Right lobe of liver (tissue), 6 donors: ENCODE measurements around the gene INSYN2A. TPM values are rescaled to one million over a fixed set of nuclear protein-coding genes. Genes with fewer than 3 reads are reported as not detected.

ENCODE experiments used
- ATAC-seq, 4 donors: fragments of 200-7000 bp; cut with Tn5 transposase; one replicate each; pipeline ENCODE4 v1.9.1; 2020; ENCODE audit warnings: mild to moderate bottlenecking in 4 of 4, moderate library complexity in 4 of 4
- DNase-seq, 3 donors: peaks; one replicate each; pipeline ENCODE4 v3.0.0-alpha.2; 2020
- H3K27ac ChIP-seq, 3 donors: fragments of 200-600 bp; one replicate each; pipeline ENCODE4 v1.8.0; 2022
- H3K27me3 ChIP-seq, 2 donors: fragments of 200-600 bp; one replicate each; pipeline ENCODE4 v1.8.0; 2022
- H3K36me3 ChIP-seq, 4 donors: fragments of 200-600 bp; sonication (generic) in 1 of 4; one replicate each; pipeline versions ENCODE4 v1.5.1 to v1.8.0; 2017 to 2022; ENCODE audit warnings: control low read depth in 1 of 4
- H3K4me1 ChIP-seq, 4 donors: fragments of 200-600 bp; sonication (generic) in 1 of 4; one replicate each; pipeline versions ENCODE4 v1.5.1 to v1.8.0; 2017 to 2022; ENCODE audit warnings: control low read depth in 1 of 4
- H3K4me3 ChIP-seq, 3 donors: fragments of 200-600 bp; one replicate each; pipeline ENCODE4 v1.8.0; 2022
- H3K9me3 ChIP-seq, 4 donors: fragments of 200-600 bp; sonication (generic) in 1 of 4; one replicate each; pipeline versions ENCODE4 v1.5.1 to v1.8.0; 2017 to 2022; ENCODE audit warnings: control low read depth in 1 of 4
- POLR2A ChIP-seq: fragments of 450-650 bp; IDR thresholded peaks from one replicate; pipeline ENCODE4 v1.6.1; 2017; ENCODE audit warnings: antibody characterized with exemption, mild to moderate bottlenecking
- WGBS: methylation state at CpG from one replicate; pipeline ENCODE4 v1.1.6; 2018; ENCODE audit warnings: low coverage, low lambda C conversion rate; ENCODE audit not compliant: insufficient coverage; ENCODE audit errors: missing lambda C conversion rate; 5-methylcytosine and 5-hydroxymethylcytosine counted together
- intact Hi-C, 2 donors: fragments of 100-400 bp; cut with DNase I; formaldehyde crosslinking; loops; one replicate each; pipeline versions ENCODE4 v1.11.2 to v1.14.1; 2022
- total RNA-seq, 6 experiments: library from RNA; depleted of rRNA in 2 of 6; stranded (reverse); fragments of >200 nt in 2 of 6; fragmentation: NEBNext Ultra II Directional in 3 of 6; extraction: Animal tissue kit (Norgen Biotek cat#: 25700) in 3 of 6; gene quantifications; one replicate each; pipeline versions ENCODE4 v1.1.0 to v1.2.4, GENCODE V29; 2016 to 2023
- TF ChIP-seq, protein P1 (sequence below), 4 donors: fragments of 200-600 bp in 3 of 4; fragments of 450-650 bp in 1 of 4; IDR thresholded peaks; one replicate each; pipeline versions ENCODE4 v1.5.1 to v1.8.0; 2016 to 2022; ENCODE audit warnings: antibody characterized with exemption in 4 of 4, mild to moderate bottlenecking in 2 of 4
- donor health status: DM: no; HTN: yes; CAD: no.
- donor health status: DM: no; HTN: no; CAD: no.
- donor health status: DM: no; HTN: no; CAD: no.
- donor health status: DM: no; HTN: yes; CAD: no.
- donor health status: DM: no; HTN: yes; CAD: no.

Gene INSYN2A
- total RNA-seq, 6 experiments from 2014 or later: not detected

DNA sequence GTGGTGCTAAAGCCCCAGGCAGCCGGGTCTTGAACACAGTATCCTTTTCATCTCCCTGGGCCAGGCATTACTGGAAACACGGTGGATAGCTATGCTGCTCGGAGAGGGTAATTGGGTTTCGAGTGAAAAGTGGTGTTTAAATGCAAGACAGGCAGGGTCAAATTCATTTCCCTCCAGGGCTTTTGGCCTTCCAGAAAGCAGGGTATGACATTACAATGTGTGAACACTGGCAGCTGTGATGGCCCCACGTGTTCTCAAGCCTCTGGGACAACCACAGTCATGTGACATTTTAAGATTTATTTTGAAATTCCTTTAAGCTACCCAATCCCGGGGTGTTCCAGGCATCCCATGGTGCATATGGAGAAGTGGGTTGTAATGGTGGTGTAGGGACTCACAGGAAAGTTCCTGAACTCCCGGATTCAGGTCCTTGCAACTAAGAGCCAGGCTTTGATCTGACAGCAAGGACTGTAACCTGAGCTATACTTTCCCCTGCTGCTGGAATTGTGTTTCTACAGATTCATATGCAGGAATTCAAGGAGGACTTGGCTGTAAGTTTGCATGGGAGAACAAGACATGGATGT lies 46.8 kb downstream of the INSYN2A start:
- intact Hi-C loops: no loop called here
- Histone ChIP-seq H3K4me1 (peaks cover 0 to 17% (median 7%) of the 10 kb centered on the region in 4 donors), H3K27ac (no peak overlapping the region), H3K4me3 (no peak overlapping the region), H3K9me3 (no peaks in the 10 kb centered on the region), H3K36me3 (no peaks in the 10 kb centered on the region), H3K27me3 (no peaks in the 10 kb centered on the region)
- TF ChIP-seq POLR2A: no peak
- TF ChIP-seq, protein P1, sequence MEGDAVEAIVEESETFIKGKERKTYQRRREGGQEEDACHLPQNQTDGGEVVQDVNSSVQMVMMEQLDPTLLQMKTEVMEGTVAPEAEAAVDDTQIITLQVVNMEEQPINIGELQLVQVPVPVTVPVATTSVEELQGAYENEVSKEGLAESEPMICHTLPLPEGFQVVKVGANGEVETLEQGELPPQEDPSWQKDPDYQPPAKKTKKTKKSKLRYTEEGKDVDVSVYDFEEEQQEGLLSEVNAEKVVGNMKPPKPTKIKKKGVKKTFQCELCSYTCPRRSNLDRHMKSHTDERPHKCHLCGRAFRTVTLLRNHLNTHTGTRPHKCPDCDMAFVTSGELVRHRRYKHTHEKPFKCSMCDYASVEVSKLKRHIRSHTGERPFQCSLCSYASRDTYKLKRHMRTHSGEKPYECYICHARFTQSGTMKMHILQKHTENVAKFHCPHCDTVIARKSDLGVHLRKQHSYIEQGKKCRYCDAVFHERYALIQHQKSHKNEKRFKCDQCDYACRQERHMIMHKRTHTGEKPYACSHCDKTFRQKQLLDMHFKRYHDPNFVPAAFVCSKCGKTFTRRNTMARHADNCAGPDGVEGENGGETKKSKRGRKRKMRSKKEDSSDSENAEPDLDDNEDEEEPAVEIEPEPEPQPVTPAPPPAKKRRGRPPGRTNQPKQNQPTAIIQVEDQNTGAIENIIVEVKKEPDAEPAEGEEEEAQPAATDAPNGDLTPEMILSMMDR (IDR thresholded peaks at IDR 0.05): no peak
- no peak for ATAC-seq
- WGBS: 88% methylated on average over 7 of the region's 7 CpGs
- no peak for DNase-seq

DNA sequence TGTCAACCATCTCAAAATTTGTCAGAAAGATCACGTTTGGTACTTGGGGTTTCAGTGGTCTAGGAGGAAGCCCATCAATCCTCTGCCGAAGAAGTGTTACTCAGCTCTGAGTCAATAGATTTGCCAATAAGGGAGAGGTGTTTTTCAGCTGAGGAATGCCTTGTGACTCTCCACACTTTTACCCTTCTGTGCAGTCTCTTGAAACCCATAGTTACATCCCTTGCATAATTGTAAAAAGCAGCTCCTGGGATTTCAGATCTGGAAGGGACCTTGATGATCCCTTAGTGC lies 47.5 kb downstream of the INSYN2A start:
- Histone ChIP-seq H3K27me3 (no peaks in the 10 kb centered on the region), H3K36me3 (no peaks in the 10 kb centered on the region), H3K27ac (no peak overlapping the region), H3K9me3 (no peaks in the 10 kb centered on the region), H3K4me3 (no peak overlapping the region), H3K4me1 (peaks cover 0 to 17% (median 7%) of the 10 kb centered on the region in 4 donors)
- 61% methylated on average over 2 of the region's 2 CpGs for WGBS
- TF ChIP-seq, protein P1 (IDR thresholded peaks at IDR 0.05): no peak
- TF ChIP-seq POLR2A: no peak
- DNase-seq: no peak
- ATAC-seq: no peak
- intact Hi-C loops: no loop called here

DNA sequence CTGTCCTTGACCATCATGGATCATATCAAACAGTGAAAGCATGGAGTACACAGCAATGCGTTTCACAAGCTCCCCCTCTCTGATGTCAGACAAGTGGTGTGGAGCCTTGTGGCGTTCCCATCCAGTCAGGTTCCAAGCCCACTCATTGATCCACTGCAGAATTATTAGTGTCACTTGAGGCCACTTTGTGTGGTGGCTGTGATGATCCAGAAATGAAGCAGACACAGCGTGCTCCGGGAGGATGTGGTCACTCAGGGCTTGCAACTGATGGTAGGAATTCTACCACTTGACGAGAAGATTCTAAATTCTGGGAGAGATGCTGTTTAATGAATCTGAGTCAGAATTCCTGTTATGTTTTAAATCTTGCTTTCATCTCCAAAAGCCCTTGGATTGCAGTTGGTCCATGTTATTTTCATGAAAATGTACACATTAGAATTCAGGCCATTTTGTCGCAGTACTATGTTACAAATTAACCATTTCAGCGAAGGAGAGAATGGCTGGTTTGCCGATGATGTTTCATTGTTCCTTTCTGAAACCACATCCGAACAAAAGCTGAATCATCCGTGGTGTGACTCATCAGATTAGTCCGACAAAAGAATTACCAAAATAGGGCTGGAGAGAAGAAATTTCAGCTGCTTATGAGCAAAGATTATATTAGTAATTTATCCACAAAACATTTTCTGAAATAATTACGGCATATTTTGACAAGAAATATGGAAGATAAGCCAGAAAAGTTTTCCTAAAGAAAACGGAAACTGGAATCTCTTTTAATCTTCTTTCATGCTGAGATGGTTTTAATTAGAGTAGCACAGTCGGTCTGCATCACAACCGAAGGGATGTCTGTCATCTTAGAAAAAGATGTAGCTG lies 48.1 kb downstream of the INSYN2A start:
- H3K36me3 ChIP-seq: no peaks in the 10 kb centered on the region
- H3K4me3 ChIP-seq: no peak overlapping the region
- H3K27me3 ChIP-seq: no peaks in the 10 kb centered on the region
- TF ChIP-seq, protein P1 (IDR thresholded peaks at IDR 0.05): no peak
- no peak for TF ChIP-seq POLR2A
- 61% methylated on average over 15 of the region's 15 CpGs for WGBS
- H3K27ac ChIP-seq: no peak overlapping the region
- no peak for DNase-seq
- peaks cover 0 to 17% (median 7%) of the 10 kb centered on the region in 4 donors for H3K4me1 ChIP-seq
- no peak for ATAC-seq
- intact Hi-C loops: no loop called here
- H3K9me3 ChIP-seq: no peaks in the 10 kb centered on the region

DNA sequence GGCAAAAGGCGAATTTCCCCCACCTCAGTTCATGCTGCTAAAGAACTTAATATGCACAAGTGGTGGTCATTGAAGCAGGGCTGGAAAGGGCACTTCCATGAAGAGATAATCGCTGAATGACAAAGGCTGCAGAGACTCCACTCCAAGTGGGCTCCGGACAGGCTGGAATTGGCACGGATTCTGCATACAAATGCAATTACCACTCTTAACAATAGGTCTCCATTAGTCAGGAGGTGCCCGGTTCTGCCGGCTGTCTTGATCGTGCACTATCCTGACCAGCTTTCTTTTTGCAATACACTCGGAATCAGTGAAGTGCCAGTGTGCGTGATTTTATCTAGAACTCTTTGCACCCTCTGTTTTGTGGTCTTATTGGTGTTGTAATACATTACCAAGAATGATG lies 49.7 kb downstream of the INSYN2A start:
- Histone ChIP-seq H3K27ac (no peak overlapping the region), H3K36me3 (no peaks in the 10 kb centered on the region), H3K27me3 (no peaks in the 10 kb centered on the region), H3K4me3 (no peak overlapping the region), H3K9me3 (no peaks in the 10 kb centered on the region), H3K4me1 (peaks cover 0 to 4% (median 1%) of the 10 kb centered on the region in 4 donors)
- WGBS: 94% methylated on average over 6 of the region's 9 CpGs
- TF ChIP-seq, protein P1 (IDR thresholded peaks at IDR 0.05): no peak
- no peak for TF ChIP-seq POLR2A
- ATAC-seq: no peak
- intact Hi-C loops: no loop called here
- no peak for DNase-seq
